ENCODE measurements around the gene GNGT1. TPM values are rescaled to one million over a fixed set of nuclear protein-coding genes. Genes with fewer than 3 reads are reported as not detected.
"Not testable (repeated sequence)": the region's sequence is repeated elsewhere in the genome, so short reads cannot be mapped to it uniquely, and the experiment has no call there.

The GNGT1 gene
- total RNA-seq, 1 donor: not detected

DNA sequence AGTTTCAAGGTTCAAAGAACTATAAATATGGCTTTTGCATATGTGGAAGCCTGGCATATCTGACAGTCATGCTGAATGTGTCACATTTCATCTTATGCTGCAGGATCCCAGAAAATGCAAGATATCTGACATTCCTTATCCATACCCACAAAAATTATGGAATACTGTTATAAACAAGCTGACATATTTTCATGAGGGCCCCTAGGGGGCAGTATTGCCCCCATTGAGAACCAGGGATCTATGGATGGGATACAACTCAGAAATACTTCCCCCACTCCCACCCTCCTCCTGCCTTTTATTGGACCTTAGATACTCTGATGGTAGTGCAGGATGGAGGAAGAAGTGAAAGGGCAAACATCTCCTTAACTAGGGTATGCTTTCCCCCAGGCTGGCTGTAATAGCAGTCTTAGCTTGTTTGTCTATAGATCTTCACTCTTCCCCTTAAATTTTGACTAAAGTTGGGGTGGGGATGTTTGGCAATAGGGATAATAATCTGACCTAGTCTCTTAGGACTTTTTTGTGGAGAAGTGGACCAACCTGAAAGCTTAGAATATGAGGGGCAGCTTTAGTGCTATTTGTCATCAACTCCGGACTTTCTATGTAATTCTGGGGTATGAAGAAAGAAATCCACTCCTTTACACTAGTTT, 3.5 kb upstream of the GNGT1 start:
- Histone ChIP-seq H3K36me3 (ENCODE audit: insufficient read depth, low read length) (no peaks in the 10 kb centered on the region), H4K20me1 (ENCODE audit: insufficient read depth, low read length) (no peaks in the 10 kb centered on the region), H3K4me3 (ENCODE audit: insufficient read depth, low read length) (no peak overlapping the region), H3K79me2 (ENCODE audit: insufficient read depth, low read length) (no peaks in the 10 kb centered on the region), H2AFZ (ENCODE audit: low read length) (no peak overlapping the region), H3K9me3 (ENCODE audit: low read depth, low read length) (no peaks in the 10 kb centered on the region), H3K27me3 (ENCODE audit: insufficient read depth, low read length) (no peaks in the 10 kb centered on the region), H3K27ac (ENCODE audit: low read depth, low read length) (no peak overlapping the region), H3K4me2 (ENCODE audit: insufficient read depth, low read length) (peak overlapping the region; percentile 22), H3K4me1 (ENCODE audit: insufficient read depth, low read length) (peaks cover 2% of the 10 kb centered on the region)
- no peak for DNase-seq (ENCODE audit: insufficient read length, low spot score, missing footprints)
- TF ChIP-seq, protein P1, sequence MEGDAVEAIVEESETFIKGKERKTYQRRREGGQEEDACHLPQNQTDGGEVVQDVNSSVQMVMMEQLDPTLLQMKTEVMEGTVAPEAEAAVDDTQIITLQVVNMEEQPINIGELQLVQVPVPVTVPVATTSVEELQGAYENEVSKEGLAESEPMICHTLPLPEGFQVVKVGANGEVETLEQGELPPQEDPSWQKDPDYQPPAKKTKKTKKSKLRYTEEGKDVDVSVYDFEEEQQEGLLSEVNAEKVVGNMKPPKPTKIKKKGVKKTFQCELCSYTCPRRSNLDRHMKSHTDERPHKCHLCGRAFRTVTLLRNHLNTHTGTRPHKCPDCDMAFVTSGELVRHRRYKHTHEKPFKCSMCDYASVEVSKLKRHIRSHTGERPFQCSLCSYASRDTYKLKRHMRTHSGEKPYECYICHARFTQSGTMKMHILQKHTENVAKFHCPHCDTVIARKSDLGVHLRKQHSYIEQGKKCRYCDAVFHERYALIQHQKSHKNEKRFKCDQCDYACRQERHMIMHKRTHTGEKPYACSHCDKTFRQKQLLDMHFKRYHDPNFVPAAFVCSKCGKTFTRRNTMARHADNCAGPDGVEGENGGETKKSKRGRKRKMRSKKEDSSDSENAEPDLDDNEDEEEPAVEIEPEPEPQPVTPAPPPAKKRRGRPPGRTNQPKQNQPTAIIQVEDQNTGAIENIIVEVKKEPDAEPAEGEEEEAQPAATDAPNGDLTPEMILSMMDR (IDR thresholded peaks at IDR 0.05; ENCODE audit: extremely low read depth, low read depth, low read length): peak; percentile 93

DNA sequence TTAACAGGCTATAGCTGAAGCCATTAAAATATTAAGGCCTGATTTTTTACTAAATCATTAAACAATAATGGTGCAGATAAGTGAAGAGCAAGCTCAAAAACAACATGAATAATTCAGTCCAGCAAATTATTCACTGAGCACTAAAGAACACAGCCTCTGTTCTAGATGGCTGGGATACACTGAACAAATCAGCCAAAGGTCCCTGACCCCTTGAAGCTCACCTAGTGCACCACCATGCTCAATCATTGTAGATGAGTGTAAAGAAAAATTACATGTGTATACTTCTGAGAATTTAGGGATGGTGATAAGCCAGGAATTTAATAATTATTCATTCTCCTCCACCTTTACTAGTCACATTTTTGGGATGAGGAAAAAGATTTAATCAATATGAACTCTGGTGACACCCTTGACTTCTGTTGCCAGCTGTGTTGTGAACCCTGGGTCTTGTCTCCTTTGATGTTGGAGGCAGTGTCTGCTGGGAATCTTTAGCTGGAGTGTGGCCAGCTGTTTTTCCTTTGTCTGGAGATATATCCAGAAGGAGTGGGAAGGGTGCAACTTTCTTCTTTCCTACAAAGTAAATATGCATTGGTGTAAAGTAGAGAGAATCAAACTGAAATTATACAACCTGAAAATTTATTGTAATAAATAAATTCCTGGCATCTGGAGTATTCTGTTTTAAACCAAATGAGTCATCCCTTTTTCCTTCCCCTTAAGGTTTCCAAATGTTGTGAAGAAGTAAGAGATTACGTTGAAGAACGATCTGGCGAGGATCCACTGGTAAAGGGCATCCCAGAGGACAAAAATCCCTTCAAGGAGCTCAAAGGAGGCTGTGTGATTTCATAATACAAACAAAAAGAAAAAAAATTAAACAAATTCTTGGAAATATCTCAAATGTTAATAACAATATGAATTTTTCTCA, 4.0 kb downstream of the GNGT1 start:
- no peak overlapping the region for H2AFZ ChIP-seq (ENCODE audit: low read length)
- H3K27me3 ChIP-seq (ENCODE audit: insufficient read depth, low read length): no peaks in the 10 kb centered on the region
- H4K20me1 ChIP-seq (ENCODE audit: insufficient read depth, low read length): no peaks in the 10 kb centered on the region
- H3K4me3 ChIP-seq (ENCODE audit: insufficient read depth, low read length): no peak overlapping the region
- no peak for DNase-seq (ENCODE audit: insufficient read length, low spot score, missing footprints)
- H3K9me3 ChIP-seq (ENCODE audit: low read depth, low read length): no peaks in the 10 kb centered on the region
- TF ChIP-seq, protein P1 (IDR thresholded peaks at IDR 0.05; ENCODE audit: extremely low read depth, low read depth, low read length): no peak
- peaks cover 5% of the 10 kb centered on the region for H3K4me1 ChIP-seq (ENCODE audit: insufficient read depth, low read length)
- H3K4me2 ChIP-seq (ENCODE audit: insufficient read depth, low read length): no peak overlapping the region
- no peaks in the 10 kb centered on the region for H3K79me2 ChIP-seq (ENCODE audit: insufficient read depth, low read length)
- H3K36me3 ChIP-seq (ENCODE audit: insufficient read depth, low read length): no peaks in the 10 kb centered on the region
- H3K27ac ChIP-seq (ENCODE audit: low read depth, low read length): no peak overlapping the region

DNA sequence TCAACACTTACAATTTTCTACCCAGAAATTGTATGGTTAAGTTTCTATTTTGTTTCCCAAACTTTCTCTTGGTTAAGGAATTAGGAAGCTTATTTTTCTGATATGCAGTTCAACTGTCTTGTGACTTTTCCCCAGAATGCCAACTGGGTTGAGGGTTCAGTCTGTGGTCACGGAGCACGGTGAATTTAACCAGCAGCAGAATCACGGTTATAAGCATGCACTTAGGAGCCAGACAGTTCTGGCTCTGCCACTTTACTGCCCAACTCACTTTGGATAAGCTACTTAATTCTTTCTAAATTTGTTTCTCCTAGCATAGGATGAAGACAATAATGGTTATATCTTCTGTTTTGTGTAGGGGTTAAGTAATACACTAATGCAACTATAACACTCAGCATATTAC, 4.9 kb downstream of the GNGT1 start:
- not testable (repeated sequence) for DNase-seq (ENCODE audit: insufficient read length, low spot score, missing footprints); H3K4me2 ChIP-seq (ENCODE audit: insufficient read depth, low read length); H3K4me1 ChIP-seq (ENCODE audit: insufficient read depth, low read length); H3K36me3 ChIP-seq (ENCODE audit: insufficient read depth, low read length); H2AFZ ChIP-seq (ENCODE audit: low read length); H3K4me3 ChIP-seq (ENCODE audit: insufficient read depth, low read length); H3K9me3 ChIP-seq (ENCODE audit: low read depth, low read length); H3K27me3 ChIP-seq (ENCODE audit: insufficient read depth, low read length); H3K79me2 ChIP-seq (ENCODE audit: insufficient read depth, low read length); H3K27ac ChIP-seq (ENCODE audit: low read depth, low read length); H4K20me1 ChIP-seq (ENCODE audit: insufficient read depth, low read length)

DNA sequence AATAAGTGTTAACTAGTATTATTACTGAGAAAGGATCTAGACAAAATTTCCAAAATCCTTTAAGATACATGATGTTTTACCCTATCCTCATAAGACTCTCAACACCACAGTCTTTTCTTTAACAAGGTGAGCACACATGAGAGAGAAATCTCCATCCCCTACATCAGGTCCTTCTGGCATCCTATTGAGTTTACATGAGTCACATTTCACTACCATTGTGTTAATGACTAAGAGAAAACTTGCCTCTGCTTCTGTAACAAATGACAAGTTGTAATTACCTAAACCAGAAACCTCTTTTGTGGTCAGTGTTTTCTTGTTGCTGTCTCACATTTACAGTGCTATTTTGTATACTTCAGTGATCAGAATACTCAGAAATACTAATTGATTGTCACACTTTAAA, 5.3 kb downstream of the GNGT1 start:
- H3K27me3 ChIP-seq (ENCODE audit: insufficient read depth, low read length); H3K27ac ChIP-seq (ENCODE audit: low read depth, low read length); H2AFZ ChIP-seq (ENCODE audit: low read length); H3K79me2 ChIP-seq (ENCODE audit: insufficient read depth, low read length); H3K4me3 ChIP-seq (ENCODE audit: insufficient read depth, low read length); H3K4me2 ChIP-seq (ENCODE audit: insufficient read depth, low read length); H4K20me1 ChIP-seq (ENCODE audit: insufficient read depth, low read length); H3K36me3 ChIP-seq (ENCODE audit: insufficient read depth, low read length); DNase-seq (ENCODE audit: insufficient read length, low spot score, missing footprints); H3K9me3 ChIP-seq (ENCODE audit: low read depth, low read length); H3K4me1 ChIP-seq (ENCODE audit: insufficient read depth, low read length): not testable (repeated sequence)

DNA sequence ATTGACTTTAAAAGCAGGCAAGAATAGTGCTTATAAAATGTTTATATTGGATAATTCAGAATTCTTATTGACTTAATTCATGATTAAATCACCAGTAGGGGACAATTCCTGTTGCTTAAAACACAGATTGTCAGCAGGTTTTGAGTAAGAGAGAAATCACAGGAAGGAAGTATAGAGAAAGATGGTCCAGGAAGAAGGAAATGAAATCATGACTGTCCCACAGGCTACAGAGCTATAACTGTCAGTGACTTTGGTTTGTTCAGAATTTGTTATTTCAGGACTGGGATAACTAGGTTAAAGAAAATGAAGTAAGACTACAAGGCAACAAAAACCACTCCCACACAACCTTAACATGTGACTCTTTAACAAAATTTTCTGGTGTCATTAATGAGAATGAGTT, 6.8 kb downstream of the GNGT1 start:
- Histone ChIP-seq H3K36me3 (ENCODE audit: insufficient read depth, low read length) (no peaks in the 10 kb centered on the region), H3K4me1 (ENCODE audit: insufficient read depth, low read length) (peaks cover 5% of the 10 kb centered on the region), H3K4me2 (ENCODE audit: insufficient read depth, low read length) (no peak overlapping the region), H2AFZ (ENCODE audit: low read length) (no peak overlapping the region), H3K27me3 (ENCODE audit: insufficient read depth, low read length) (no peaks in the 10 kb centered on the region), H3K79me2 (ENCODE audit: insufficient read depth, low read length) (no peaks in the 10 kb centered on the region), H4K20me1 (ENCODE audit: insufficient read depth, low read length) (no peaks in the 10 kb centered on the region), H3K27ac (ENCODE audit: low read depth, low read length) (no peak overlapping the region), H3K9me3 (ENCODE audit: low read depth, low read length) (no peaks in the 10 kb centered on the region), H3K4me3 (ENCODE audit: insufficient read depth, low read length) (no peak overlapping the region)
- TF ChIP-seq, protein P1 (IDR thresholded peaks at IDR 0.05; ENCODE audit: extremely low read depth, low read depth, low read length): no peak
- no peak for DNase-seq (ENCODE audit: insufficient read length, low spot score, missing footprints)

Data from osteoblast (primary cell).